Glomerular endothelial cell (primary cell): ENCODE results near the gene EIF4A3. TPM values are rescaled to one million over a fixed set of nuclear protein-coding genes. Genes with fewer than 3 reads are reported as not detected.

Experiments
- DNase-seq: peaks from one replicate; pipeline ENCODE4 v3.0.0-alpha.2; 2011; ENCODE audit warnings: low read depth, low spot score; ENCODE audit errors: extremely low read depth
- total RNA-seq: library from RNA; depleted of rRNA; stranded (reverse); fragments of >200 nt; gene quantifications from 2 replicates; pipeline ENCODE4 v1.2.3, GENCODE V29; 2015

The EIF4A3 gene
- total RNA-seq, 1 donor from 2014 or later, result 71.3 TPM

DNA sequence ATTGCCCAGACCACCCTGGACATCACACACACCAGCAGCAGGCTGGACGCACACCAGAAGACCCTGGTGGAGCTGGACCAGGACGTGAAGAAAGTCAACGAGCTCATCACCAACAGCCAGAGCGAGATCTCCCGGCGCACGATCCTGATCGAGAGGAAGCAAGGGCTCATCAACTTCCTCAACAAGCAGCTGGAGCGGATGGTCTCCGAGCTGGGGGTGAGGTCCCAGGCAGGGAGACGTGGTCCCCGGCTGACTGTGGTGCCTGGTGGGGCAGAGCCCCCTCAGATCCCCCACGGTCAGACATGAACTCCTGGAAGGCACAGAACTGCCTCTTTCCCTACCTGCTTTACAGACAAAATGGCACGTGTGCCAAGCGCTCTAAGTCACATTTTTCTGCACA is 62.2 kb downstream of the EIF4A3 start:
- no peak for DNase-seq

Other genes with a start within 250 kb of the EIF4A3 start
- gene TBC1D16, start 111.3 kb downstream of the EIF4A3 start, total RNA-seq, result 30.5 and 35.8 TPM in 2 replicates
- 2.6 and 4.9 TPM in 2 replicates for gene CCDC40, start 110.5 kb downstream of the EIF4A3 start, total RNA-seq
- 119 and 166 TPM in 2 replicates for gene GAA, start 45.5 kb downstream of the EIF4A3 start, total RNA-seq
- 0.12 TPM in 1 of 2 replicates, not detected in the other for gene CARD14, start 22.9 kb upstream of the EIF4A3 start, total RNA-seq
- gene SGSH, start 73.2 kb upstream of the EIF4A3 start, total RNA-seq, result 43.2 and 79.5 TPM in 2 replicates
- 18.8 and 26.6 TPM in 2 replicates for gene SLC26A11, start 73.3 kb upstream of the EIF4A3 start, total RNA-seq
- gene RNF213, start 113.7 kb upstream of the EIF4A3 start, total RNA-seq, result 124 and 209 TPM in 2 replicates